Hematopoietic multipotent progenitor cell (in vitro differentiated cells): Measurements from ENCODE around the gene FER. TPM values are rescaled to one million over a fixed set of nuclear protein-coding genes. Genes with fewer than 3 reads are reported as not detected.
"Not testable (repeated sequence)": the region's sequence is repeated elsewhere in the genome, so short reads cannot be mapped to it uniquely, and the experiment has no call there.

ENCODE experiments used
- DNase-seq, 3 donors: peaks; one replicate each; pipeline ENCODE4 v3.0.0-alpha.2; 2011 to 2015; ENCODE audit warnings: low read depth in 2 of 3, low spot score in 2 of 3
- total RNA-seq: library from RNA; depleted of rRNA; stranded (reverse); fragments of >200 nt; gene quantifications from one replicate; pipeline ENCODE4 v1.2.3, GENCODE V29; 2012

The FER gene
- total RNA-seq, 1 donor: 4.3 TPM

DNA sequence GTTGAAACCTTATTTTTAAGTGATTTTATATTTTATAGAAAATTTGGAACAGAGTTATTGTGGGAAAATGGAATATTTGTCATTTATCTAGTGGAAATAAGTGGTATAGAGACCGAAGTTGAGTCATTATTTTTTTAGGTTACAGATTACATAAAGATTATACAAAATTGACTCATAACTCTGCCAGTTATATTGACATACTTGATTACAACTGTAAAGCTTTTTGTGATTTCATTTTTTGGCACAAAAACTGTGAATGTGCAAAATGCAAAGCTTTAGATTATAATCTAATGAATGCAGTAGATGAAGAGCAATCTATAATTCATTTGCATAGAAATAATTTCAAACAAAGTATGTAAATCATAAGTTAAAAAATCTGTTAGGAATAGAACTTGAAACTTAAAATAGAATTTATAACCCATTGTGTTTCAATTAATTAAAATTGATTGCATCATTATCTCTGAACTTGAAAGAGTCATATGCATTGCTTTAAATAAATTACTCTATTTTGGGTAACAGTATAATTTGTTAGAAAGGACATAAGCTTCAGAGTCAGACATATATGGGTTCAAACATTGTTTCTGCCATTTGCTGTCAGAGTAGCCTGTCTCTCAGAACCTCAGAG, 280.4 kb downstream of the FER start:
- DNase-seq: no peak

DNA sequence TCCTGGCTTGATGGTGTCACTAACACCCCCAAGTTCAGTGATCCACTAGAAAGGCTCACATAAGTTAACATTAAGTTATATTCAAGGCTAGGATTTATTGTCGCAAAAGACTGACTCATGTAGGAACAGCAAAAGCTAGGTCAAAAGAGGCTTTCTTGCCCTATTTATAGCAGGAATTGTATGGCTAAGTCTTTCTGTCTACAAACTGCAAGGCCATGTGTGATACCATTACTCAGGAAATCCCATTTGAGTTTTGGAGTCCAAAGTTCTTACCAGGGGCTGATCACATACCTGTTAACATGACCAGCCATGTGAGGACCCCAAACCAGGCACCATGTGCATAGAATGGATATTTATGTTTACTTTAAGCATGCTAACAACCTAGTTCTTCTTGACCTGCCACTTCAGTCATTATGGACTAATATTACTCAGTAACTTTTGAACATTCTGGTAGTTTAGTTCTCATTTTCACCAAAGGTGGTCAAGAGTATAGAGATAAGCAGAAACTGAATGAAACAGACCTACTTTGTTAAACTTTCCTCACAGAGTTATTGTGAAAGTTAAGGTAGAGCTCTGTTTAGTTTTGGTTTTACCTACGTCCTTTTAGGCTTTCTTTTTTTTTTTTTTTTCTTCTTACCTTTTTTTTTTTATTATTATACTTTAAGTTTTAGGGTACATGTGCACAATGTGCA, 281.1 kb downstream of the FER start:
- DNase-seq: no peak

DNA sequence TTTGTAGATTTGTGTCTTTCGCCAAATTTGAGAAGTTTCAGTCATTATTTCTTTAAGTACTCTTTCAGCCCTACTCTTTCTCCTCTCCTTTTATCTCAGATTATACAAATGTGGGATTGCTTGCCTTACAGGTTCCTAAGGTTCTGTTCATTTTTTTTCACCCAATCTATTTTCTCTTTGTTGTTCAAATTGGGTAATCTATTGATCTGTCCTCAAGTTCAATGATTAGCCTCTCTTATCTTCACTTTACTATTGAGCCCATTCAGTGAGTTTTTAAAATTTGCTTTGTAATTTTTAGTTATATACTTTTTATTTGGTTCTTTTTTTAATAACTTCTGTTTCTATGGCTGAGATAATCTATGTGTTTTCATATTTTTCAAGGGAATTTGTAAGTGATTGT, 282.1 kb downstream of the FER start:
- no peak for DNase-seq

- DNase-seq: no peak
Measured at GRCh38 chr5:109030360-109031143, 282.9 kb downstream of the FER start.

DNA sequence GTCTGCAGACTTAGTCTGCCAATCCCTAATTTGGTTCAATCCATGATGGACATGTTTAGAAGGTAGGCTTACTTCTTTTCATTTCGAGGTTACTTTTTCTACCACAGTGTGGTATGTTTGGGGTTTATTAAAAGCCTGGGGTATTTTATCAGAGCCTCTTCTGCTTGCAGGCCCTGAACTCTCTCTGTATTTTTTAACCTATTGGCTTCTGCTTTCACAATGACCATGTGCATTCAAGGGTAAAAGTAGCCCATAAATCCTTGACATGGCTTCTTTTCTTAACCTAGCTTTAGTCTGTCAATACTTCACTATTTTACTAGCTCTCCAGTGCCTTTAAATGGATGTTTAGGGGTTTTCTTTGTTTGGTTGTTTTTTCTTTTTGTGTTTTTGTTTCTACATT, 286.6 kb downstream of the FER start:
- DNase-seq: no peak

GRCh38 chr5:109035436-109035835, 287.7 kb downstream of the FER start:
- DNase-seq: no peak

- DNase-seq: no peak
Measured at GRCh38 chr5:109038209-109038840, 290.6 kb downstream of the FER start.

GRCh38 chr5:109041317-109041716, 293.6 kb downstream of the FER start:
- DNase-seq: peak in 2 of 3 donors; percentile 3 to 40

DNA sequence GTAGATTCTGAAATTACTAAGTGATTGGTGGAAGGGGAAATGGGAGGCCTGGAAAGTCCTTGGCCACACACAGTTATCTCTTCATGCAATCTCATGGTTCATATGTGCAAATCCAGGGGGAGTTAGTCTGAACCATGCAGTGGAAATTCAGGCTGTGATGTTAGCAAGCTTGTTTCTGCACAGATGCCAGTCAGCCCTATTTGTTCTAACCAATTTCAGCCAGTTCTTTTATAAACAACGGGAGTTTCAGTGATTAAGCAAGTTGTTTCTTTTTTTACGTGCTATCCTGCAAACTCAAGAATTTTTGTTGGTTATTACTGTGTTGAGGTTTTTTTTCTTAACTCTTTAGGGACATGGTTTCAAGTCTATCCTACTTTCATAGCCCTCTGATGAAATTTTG, 298.0 kb downstream of the FER start:
- no peak for DNase-seq

- DNase-seq: no peak
Measured at GRCh38 chr5:109049565-109049964, 301.9 kb downstream of the FER start.

- not testable (repeated sequence) for DNase-seq
Measured at GRCh38 chr5:109050321-109050720, 302.6 kb downstream of the FER start.

DNA sequence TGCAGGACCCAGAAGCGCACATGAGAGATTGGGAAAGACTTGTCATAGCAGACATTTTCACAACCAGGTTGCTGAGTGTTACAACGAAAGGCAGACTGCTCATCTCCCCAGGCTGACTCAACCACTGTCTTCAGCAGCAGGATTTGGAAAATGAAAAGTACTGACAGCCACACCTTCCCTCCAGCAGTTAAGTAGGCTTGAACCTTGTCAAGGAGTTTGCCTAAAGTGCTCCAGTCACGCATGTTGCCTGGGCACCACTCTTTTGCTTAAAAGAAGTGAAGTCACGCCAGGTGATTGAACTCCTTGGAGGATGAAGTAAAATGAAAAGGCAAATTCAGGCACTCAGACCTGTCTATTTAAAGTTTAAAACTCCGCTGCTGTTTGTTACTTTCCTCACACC, 304.5 kb downstream of the FER start:
- DNase-seq: not testable (repeated sequence)

GRCh38 chr5:109053995-109054417, 306.3 kb downstream of the FER start:
- no peak for DNase-seq

DNA sequence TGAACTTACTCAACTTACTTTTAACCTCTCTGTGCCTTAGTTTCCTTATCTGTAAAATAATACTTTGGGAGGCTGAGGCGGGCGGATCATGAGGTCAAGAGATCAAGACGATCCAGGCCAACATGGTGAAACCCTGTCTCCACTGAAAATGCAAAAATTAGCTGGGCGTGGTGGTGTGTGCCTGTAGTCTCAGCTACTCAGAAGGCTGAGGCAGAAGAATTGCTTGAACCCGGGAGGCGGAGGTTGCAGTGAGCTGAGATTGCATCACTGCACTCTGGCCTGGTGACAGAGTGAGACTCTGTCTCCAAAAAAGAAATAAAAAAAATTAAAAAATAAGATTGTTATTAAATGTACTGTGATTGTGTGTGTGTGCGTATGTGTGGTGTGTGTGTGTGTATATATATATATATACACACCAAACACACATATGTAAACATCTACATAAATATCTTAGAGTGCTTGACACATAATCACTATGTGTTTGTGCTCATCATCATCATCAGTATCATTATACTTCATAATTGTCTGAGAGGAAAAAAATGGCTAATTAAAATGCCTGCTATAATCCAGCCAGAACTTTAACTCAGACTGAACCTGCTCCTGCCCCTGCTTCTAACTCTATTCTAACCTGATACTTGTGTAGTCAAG, 312.8 kb downstream of the FER start:
- no peak for DNase-seq

DNA sequence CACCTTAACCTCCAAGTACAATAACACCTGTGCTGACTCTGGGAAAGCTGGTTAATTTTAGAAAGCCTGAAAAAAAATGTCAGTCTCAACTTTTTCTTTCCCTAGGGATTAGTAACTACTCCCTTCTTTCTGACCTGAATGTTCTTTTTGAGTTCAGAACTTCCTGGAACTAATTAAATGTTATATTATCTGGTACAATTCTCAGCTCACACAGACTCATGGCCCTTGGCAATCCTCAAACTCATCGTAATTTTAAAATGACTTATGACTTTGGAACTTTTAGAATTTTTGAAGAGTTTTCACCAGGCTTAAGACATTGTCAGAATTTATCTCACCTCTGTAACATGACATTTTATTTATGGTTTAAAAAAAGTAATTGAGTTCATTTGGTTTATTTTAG, 315.0 kb downstream of the FER start:
- no peak for DNase-seq

DNA sequence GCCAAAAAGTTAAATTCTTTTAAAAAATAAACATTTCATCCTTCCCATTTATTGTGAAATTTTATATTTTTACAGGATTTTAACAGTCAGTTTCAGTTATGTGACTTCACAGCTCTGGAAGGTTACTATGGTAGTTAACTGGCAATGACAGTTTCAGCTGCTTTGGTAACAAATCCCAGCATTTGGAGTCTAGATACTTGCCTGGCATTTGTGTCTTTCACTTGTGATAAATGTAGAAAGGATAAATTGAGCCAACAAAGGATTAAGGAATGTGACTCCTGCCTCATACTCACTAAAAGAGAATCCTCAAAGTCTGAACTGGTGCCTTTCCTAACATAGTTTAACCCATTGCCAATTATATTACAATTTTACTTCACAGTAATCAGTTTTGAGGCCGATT, 315.5 kb downstream of the FER start:
- DNase-seq: no peak

DNA sequence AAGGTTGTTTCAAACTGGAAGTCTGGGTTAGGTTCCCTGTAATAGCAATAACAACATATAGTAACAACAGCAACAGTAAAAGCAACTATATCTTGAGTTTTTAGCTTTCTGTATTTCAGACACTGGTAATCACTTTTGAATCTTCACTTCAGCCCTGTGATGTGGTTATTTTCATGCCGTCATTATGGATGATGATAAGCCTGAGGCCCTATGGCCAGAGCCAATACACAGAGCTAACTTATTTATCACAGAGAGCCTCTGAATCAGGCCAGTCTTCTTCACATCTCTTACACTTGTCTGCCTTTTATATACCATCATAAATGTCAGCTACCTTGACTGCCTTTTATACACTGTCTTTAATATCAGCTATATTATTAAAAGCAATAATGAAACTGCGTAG, 329.0 kb downstream of the FER start:
- DNase-seq: no peak

- DNase-seq: no peak
Measured at GRCh38 chr5:109078448-109078847, 330.8 kb downstream of the FER start.

DNA sequence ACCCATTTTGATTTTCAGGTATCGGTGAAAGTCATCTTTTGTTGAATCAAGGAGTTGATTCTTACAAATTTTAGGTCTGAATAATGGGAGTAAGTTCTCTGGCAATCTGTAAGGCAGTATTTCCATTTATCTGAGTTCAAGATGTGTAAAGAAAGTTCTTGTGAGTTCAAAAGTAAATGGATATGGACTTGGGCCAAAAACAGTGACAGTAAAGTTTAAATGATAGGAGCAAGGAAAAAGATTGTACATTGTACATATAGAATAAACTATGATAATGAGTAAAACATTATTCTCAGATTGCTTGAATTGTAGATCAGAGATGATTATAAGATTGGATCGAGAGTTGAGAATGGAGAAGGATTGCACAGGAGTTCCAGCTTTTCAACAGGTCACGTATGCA, 332.8 kb downstream of the FER start:
- DNase-seq: no peak

GRCh38 chr5:109080896-109081295, 333.2 kb downstream of the FER start:
- DNase-seq: no peak

- no peak for DNase-seq
Measured at GRCh38 chr5:109083937-109084336, 336.2 kb downstream of the FER start.
